IMR-90 (cell line): Measurements from ENCODE around the gene TOB2.
"Not testable (repeated sequence)": the region's sequence is repeated elsewhere in the genome, so short reads cannot be mapped to it uniquely, and the experiment has no call there.

Experiments
- BHLHE40 ChIP-seq: fragments of 150-350 bp; IDR thresholded peaks from 2 replicates; pipeline ENCODE4 v1.6.1; 2016; ENCODE audit warnings: mild to moderate bottlenecking, low read depth, low read length
- CEBPB ChIP-seq: IDR thresholded peaks from 2 replicates; pipeline ENCODE4 v1.6.1; 2012; ENCODE audit warnings: low read depth, low read length, improper control_type of control experiment
- CHD1 ChIP-seq: IDR thresholded peaks from 2 replicates; pipeline ENCODE4 v1.6.1; 2012; ENCODE audit warnings: low read depth, low read length, improper control_type of control experiment
- CTCF ChIP-seq: conservative IDR thresholded peaks from 2 replicates; pipeline ENCODE4 v1.5.1; 2012; ENCODE audit warnings: mild to moderate bottlenecking, low read depth, low read length, improper control_type of control experiment
- ELK1 ChIP-seq: fragments of 150-350 bp; IDR thresholded peaks from 2 replicates; pipeline ENCODE4 v1.6.1; 2016; ENCODE audit warnings: low read depth, mild to moderate bottlenecking, low read length, moderate library complexity, borderline replicate concordance
- FOS ChIP-seq: fragments of 150-350 bp; IDR thresholded peaks from 2 replicates; pipeline ENCODE4 v1.6.1; 2016; ENCODE audit warnings: low read depth, low read length
- MAFK ChIP-seq: IDR thresholded peaks from 2 replicates; pipeline ENCODE4 v1.6.1; 2012; ENCODE audit warnings: low read depth, low read length, improper control_type of control experiment
- MAZ ChIP-seq: IDR thresholded peaks from 2 replicates; pipeline ENCODE4 v1.6.1; 2012; ENCODE audit warnings: low read depth, mild to moderate bottlenecking, low read length, improper control_type of control experiment, moderate library complexity, borderline replicate concordance
- MXI1 ChIP-seq: IDR thresholded peaks from 2 replicates; pipeline ENCODE4 v1.6.1; 2012; ENCODE audit warnings: low read depth, mild to moderate bottlenecking, low read length, moderate library complexity, borderline replicate concordance
- POLR2A ChIP-seq: IDR thresholded peaks from 2 replicates; pipeline ENCODE4 v1.6.1; 2012; ENCODE audit warnings: mild to moderate bottlenecking, low read depth, low read length
- RAD21 ChIP-seq: IDR thresholded peaks from 2 replicates; pipeline ENCODE4 v1.6.1; 2012; ENCODE audit warnings: low read length, improper control_type of control experiment
- RCOR1 ChIP-seq: IDR thresholded peaks from 2 replicates; pipeline ENCODE4 v1.6.1; 2012; ENCODE audit warnings: mild to moderate bottlenecking, low read length, improper control_type of control experiment; ENCODE audit not compliant: insufficient replicate concordance
- SMC3 ChIP-seq: fragments of 150-350 bp; IDR thresholded peaks from 2 replicates; pipeline ENCODE4 v1.6.1; 2016; ENCODE audit warnings: low read depth, mild to moderate bottlenecking, antibody characterized with exemption, low read length, moderate library complexity
- USF2 ChIP-seq: fragments of 150-350 bp; IDR thresholded peaks from 2 replicates; pipeline ENCODE4 v1.6.1; 2017; ENCODE audit warnings: mild to moderate bottlenecking, antibody characterized with exemption, low read length, low read depth

- TF ChIP-seq SMC3, RAD21, CTCF, POLR2A, RCOR1, FOS, CHD1, MAFK, CEBPB, USF2, MXI1, BHLHE40, ELK1, MAZ: not testable (repeated sequence)
Observed at GRCh38 chr22:41440511-41440910, 6.1 kb downstream of the TOB2 start.
